T-helper 1 cell (primary cell): ENCODE data around the gene AP5Z1.
A peak's percentile ranks its signal among the peaks of the same experiment; 100 is the strongest.

ENCODE experiments used
- DNase-seq, 5 donors: peaks; one replicate each; pipeline ENCODE4 v3.0.0-alpha.2; 2012 to 2020
- total RNA-seq, 4 donors: gene quantifications; one replicate each; lab custom pipeline; 2026; lab: John Stamatoyannopoulos, UW

Gene AP5Z1
- total RNA-seq = 63.2 to 77.1 (median 70.2) reads per million in 4 donors

GRCh38 chr7:4775250-4775847 is at the start of gene AP5Z1:
TSS of gene AP5Z1 (plus strand) at chr7:4775623. CDS start at chr7:4775716, 93 bp downstream.
- DNase-seq = peak; percentile 92 to 98 (median 95)

- DNase-seq = no peak
Observed at GRCh38 chr7:4725850-4726450, 49.5 kb upstream of the AP5Z1 start.

- DNase-seq = no peak
Observed at GRCh38 chr7:4726566-4726965, 48.9 kb upstream of the AP5Z1 start.

GRCh38 chr7:4727914-4728705 is 47.3 kb upstream of the AP5Z1 start:
- no peak for DNase-seq

GRCh38 chr7:4729266-4729665 is 46.2 kb upstream of the AP5Z1 start:
- no peak for DNase-seq

GRCh38 chr7:4730276-4730675 is 45.1 kb upstream of the AP5Z1 start:
- DNase-seq = no peak

- DNase-seq = no peak
Observed at GRCh38 chr7:4730971-4731370, 44.5 kb upstream of the AP5Z1 start.

GRCh38 chr7:4731803-4732202 is 43.6 kb upstream of the AP5Z1 start:
- no peak for DNase-seq

GRCh38 chr7:4733936-4734528 is 41.4 kb upstream of the AP5Z1 start:
- DNase-seq = no peak

- no peak for DNase-seq
Observed at GRCh38 chr7:4734587-4735345, 40.7 kb upstream of the AP5Z1 start.

- DNase-seq = no peak
Observed at GRCh38 chr7:4737300-4737699, 38.1 kb upstream of the AP5Z1 start.

- peak in 1 of 5 donors; percentile 42 for DNase-seq
Observed at GRCh38 chr7:4738711-4739527, 36.5 kb upstream of the AP5Z1 start.

- DNase-seq = peak in 4 of 5 donors; percentile 31 to 59 (median 34)
Observed at GRCh38 chr7:4739528-4739992, 35.9 kb upstream of the AP5Z1 start.

- no peak for DNase-seq
Observed at GRCh38 chr7:4740796-4741195, 34.6 kb upstream of the AP5Z1 start.

GRCh38 chr7:4742051-4742573 is 33.3 kb upstream of the AP5Z1 start:
- DNase-seq = no peak

GRCh38 chr7:4742852-4743251 is 32.6 kb upstream of the AP5Z1 start:
- no peak for DNase-seq

- DNase-seq = peak; percentile 58 to 80 (median 63)
Observed at GRCh38 chr7:4744391-4745264, 30.8 kb upstream of the AP5Z1 start.

GRCh38 chr7:4745265-4745919 is 30.0 kb upstream of the AP5Z1 start:
- DNase-seq = no peak
